Loucy (cell line): ENCODE measurements around the gene ACP3.
A peak's percentile ranks its signal among the peaks of the same experiment; 100 is the strongest.

ENCODE experiments used
- H2AFZ ChIP-seq: fragments of 200-600 bp; sonication (generic); 2 replicates; pipeline ENCODE4 v1.6.0; 2016; ENCODE audit warnings: antibody characterized with exemption, mild to moderate bottlenecking, low read length, moderate library complexity
- H3F3A ChIP-seq: fragments of 200-600 bp; 2 replicates; pipeline ENCODE4 v1.6.0; 2016; ENCODE audit warnings: antibody characterized with exemption, low read depth, mild to moderate bottlenecking
- H3K27me3 ChIP-seq: fragments of 200-600 bp; sonication (generic); 2 replicates; pipeline ENCODE4 v1.6.1; 2014; ENCODE audit warnings: low read length, mild to moderate bottlenecking; ENCODE audit not compliant: insufficient read depth, poor library complexity, severe bottlenecking
- H3K36me3 ChIP-seq: fragments of 200-600 bp; sonication (generic); 2 replicates; pipeline ENCODE4 v1.6.1; 2016; ENCODE audit warnings: low read length; ENCODE audit not compliant: insufficient read depth
- H3K4me1 ChIP-seq: fragments of 200-600 bp; sonication (generic); 2 replicates; pipeline ENCODE4 v1.5.1; 2014; ENCODE audit warnings: low read length, mild to moderate bottlenecking; ENCODE audit not compliant: insufficient read depth, poor library complexity, severe bottlenecking
- H3K4me2 ChIP-seq: fragments of 200-600 bp; sonication (generic); 2 replicates; pipeline ENCODE4 v1.6.0; 2014; ENCODE audit warnings: antibody characterized with exemption, low read length, low read depth, mild to moderate bottlenecking; ENCODE audit not compliant: poor library complexity, severe bottlenecking
- H3K4me3 ChIP-seq: fragments of 200-600 bp; sonication (generic); 2 replicates; pipeline ENCODE4 v1.5.1; 2014; ENCODE audit warnings: low read length, mild to moderate bottlenecking, mixed read lengths; ENCODE audit not compliant: poor library complexity, severe bottlenecking
- H3K79me2 ChIP-seq: fragments of 200-600 bp; sonication (generic); 2 replicates; pipeline ENCODE4 v1.6.1; 2014; ENCODE audit warnings: low read length; ENCODE audit not compliant: insufficient read depth
- H3K9ac ChIP-seq: fragments of 200-600 bp; sonication (generic); 2 replicates; pipeline ENCODE4 v1.6.0; 2014; ENCODE audit warnings: mild to moderate bottlenecking, low read depth, low read length, moderate library complexity; ENCODE audit not compliant: poor library complexity, severe bottlenecking
- H3K9me2 ChIP-seq: fragments of 200-600 bp; sonication (generic); replicated peaks from 2 replicates; pipeline ENCODE4 v1.6.1; 2016; ENCODE audit warnings: low read depth, low read length, mixed read lengths
- H3K9me3 ChIP-seq: fragments of 200-600 bp; sonication (generic); 2 replicates; pipeline ENCODE4 v1.6.1; 2014; ENCODE audit warnings: mild to moderate bottlenecking, antibody characterized with exemption, low read length, low read depth; ENCODE audit not compliant: insufficient read depth
- H4K20me1 ChIP-seq: fragments of 200-600 bp; sonication (generic); 2 replicates; pipeline ENCODE4 v1.6.0; 2014; ENCODE audit warnings: antibody characterized with exemption, low read length, mild to moderate bottlenecking; ENCODE audit not compliant: insufficient read depth, poor library complexity, severe bottlenecking
- CTCF ChIP-seq: fragments of 200-600 bp; sonication (generic); conservative IDR thresholded peaks from 2 replicates; pipeline ENCODE4 v1.5.1; 2014; ENCODE audit warnings: mild to moderate bottlenecking, antibody characterized with exemption, low read length
- EZH2phosphoT487 ChIP-seq: fragments of 200-600 bp; IDR thresholded peaks from 2 replicates; pipeline ENCODE4 v1.6.1; 2018; ENCODE audit warnings: antibody characterized with exemption, mild to moderate bottlenecking, moderate library complexity, borderline replicate concordance

Gene ACP3

GRCh38 chr3:132342610-132343009 lies 25.4 kb downstream of the ACP3 start:
- no peaks in the 10 kb centered on the region for H4K20me1 ChIP-seq
- no peaks in the 10 kb centered on the region for H3F3A ChIP-seq
- H3K9ac ChIP-seq, result no peak overlapping the region
- H3K27me3 ChIP-seq, result no peaks in the 10 kb centered on the region
- peaks cover 3% of the 10 kb centered on the region for H3K4me1 ChIP-seq
- TF ChIP-seq EZH2phosphoT487 (no peak), CTCF (no peak)
- no peaks in the 10 kb centered on the region for H3K36me3 ChIP-seq
- H3K4me3 ChIP-seq, result peak overlapping the region; percentile 37
- no peaks in the 10 kb centered on the region for H3K9me3 ChIP-seq
- H3K79me2 ChIP-seq, result no peaks in the 10 kb centered on the region
- H3K9me2 ChIP-seq, result no peaks in the 10 kb centered on the region
- peak overlapping the region; percentile 56 for H3K4me2 ChIP-seq
- peak overlapping the region; percentile 65 for H2AFZ ChIP-seq

- Histone ChIP-seq H4K20me1 (no peaks in the 10 kb centered on the region), H3F3A (no peaks in the 10 kb centered on the region), H3K36me3 (no peaks in the 10 kb centered on the region), H3K4me2 (peak overlapping the region; percentile 56), H3K27me3 (no peaks in the 10 kb centered on the region), H2AFZ (peak overlapping the region; percentile 65), H3K4me3 (peak overlapping the region; percentile 37), H3K9ac (no peak overlapping the region), H3K9me3 (no peaks in the 10 kb centered on the region), H3K4me1 (peaks cover 3% of the 10 kb centered on the region), H3K9me2 (no peaks in the 10 kb centered on the region), H3K79me2 (no peaks in the 10 kb centered on the region)
- no peak for TF ChIP-seq EZH2phosphoT487
- TF ChIP-seq CTCF, result peak; percentile 89
Measured at GRCh38 chr3:132343018-132343612, 25.9 kb downstream of the ACP3 start.

- Histone ChIP-seq H3K79me2 (no peaks in the 10 kb centered on the region), H3K9ac (no peak overlapping the region), H3K4me1 (peaks cover 3% of the 10 kb centered on the region), H3K36me3 (no peaks in the 10 kb centered on the region), H3K4me3 (no peak overlapping the region), H3K9me2 (no peaks in the 10 kb centered on the region), H3F3A (no peaks in the 10 kb centered on the region), H3K4me2 (no peak overlapping the region), H3K27me3 (no peaks in the 10 kb centered on the region), H2AFZ (no peak overlapping the region), H4K20me1 (no peaks in the 10 kb centered on the region), H3K9me3 (no peaks in the 10 kb centered on the region)
- TF ChIP-seq CTCF, result no peak
- TF ChIP-seq EZH2phosphoT487, result no peak
Measured at GRCh38 chr3:132344666-132345280, 27.6 kb downstream of the ACP3 start.
